Liver (tissue), 9 donors: ENCODE data around the gene NOS1AP. TPM values are rescaled to one million over a fixed set of nuclear protein-coding genes. Genes with fewer than 3 reads are reported as not detected.

ENCODE experiments used
- DNase-seq: peaks from one replicate; pipeline ENCODE4 v3.0.0-alpha.2; 2017; ENCODE audit warnings: low spot score
- H3K27ac ChIP-seq, 2 donors: one replicate each; pipeline ENCODE4 v1.7.0; 2013; ENCODE audit warnings: inconsistent platforms in 2 of 2, low read length in 2 of 2, control low read depth in 1 of 2, low read depth in 1 of 2, mild to moderate bottlenecking in 1 of 2
- H3K27me3 ChIP-seq, 4 donors: one replicate each; pipeline versions ENCODE4 v1.6.1 to v1.7.0; 2013; ENCODE audit warnings: low read length in 3 of 4, inconsistent platforms in 1 of 4, mild to moderate bottlenecking in 1 of 4, moderate library complexity in 1 of 4; ENCODE audit not compliant: control insufficient read depth in 4 of 4, insufficient read depth in 4 of 4
- H3K36me3 ChIP-seq, 4 donors: one replicate each; pipeline versions ENCODE4 v1.6.1 to v1.7.0; 2013; ENCODE audit warnings: low read length in 3 of 4, mild to moderate bottlenecking in 3 of 4, low read depth in 1 of 4, moderate library complexity in 1 of 4; ENCODE audit not compliant: control insufficient read depth in 4 of 4, insufficient read depth in 3 of 4
- H3K4me1 ChIP-seq, 4 donors: one replicate each; pipeline versions ENCODE4 v1.6.1 to v1.7.0; 2013; ENCODE audit warnings: low read length in 3 of 4, mild to moderate bottlenecking in 3 of 4, moderate library complexity in 1 of 4; ENCODE audit not compliant: control insufficient read depth in 4 of 4, insufficient read depth in 4 of 4
- H3K4me3 ChIP-seq, 3 donors: one replicate each; pipeline versions ENCODE4 v1.6.1 to v1.7.0; 2013; ENCODE audit warnings: low read length in 3 of 3, control low read depth in 1 of 3, low read depth in 1 of 3, mild to moderate bottlenecking in 1 of 3
- H3K9ac ChIP-seq, 2 donors: one replicate each; pipeline ENCODE4 v1.7.0; 2013; ENCODE audit warnings: low read length in 2 of 2, mild to moderate bottlenecking in 2 of 2, moderate library complexity in 2 of 2, control low read depth in 1 of 2, low read depth in 1 of 2
- H3K9me3 ChIP-seq, 4 donors: one replicate each; pipeline versions ENCODE4 v1.6.1 to v1.7.0; 2013; ENCODE audit warnings: low read length in 3 of 4; ENCODE audit not compliant: control insufficient read depth in 4 of 4
- EGR1 ChIP-seq, 2 donors: IDR thresholded peaks; 2 replicates each; pipeline ENCODE4 v1.6.1; 2016 to 2018; ENCODE audit warnings: antibody characterized with exemption in 2 of 2, low read depth in 2 of 2
- FOXA1 ChIP-seq: IDR thresholded peaks from 2 replicates; pipeline ENCODE4 v1.6.1; 2016; ENCODE audit warnings: antibody characterized with exemption
- GABPA ChIP-seq, 2 donors: IDR thresholded peaks in 1 of 2; conservative IDR thresholded peaks in 1 of 2; 2 replicates each; pipeline ENCODE4 v1.6.1; 2016; ENCODE audit warnings: antibody characterized with exemption in 2 of 2, mild to moderate bottlenecking in 1 of 2, moderate library complexity in 1 of 2
- HNF4A ChIP-seq, 2 donors: conservative IDR thresholded peaks; 2 replicates each; pipeline ENCODE4 v1.6.1; 2016; ENCODE audit warnings: antibody characterized with exemption in 2 of 2, mild to moderate bottlenecking in 2 of 2
- HNF4G ChIP-seq: IDR thresholded peaks from 2 replicates; pipeline ENCODE4 v1.6.1; 2016; ENCODE audit warnings: antibody characterized with exemption
- NR2F2 ChIP-seq: IDR thresholded peaks from 2 replicates; pipeline ENCODE4 v1.6.1; 2016; ENCODE audit warnings: antibody characterized with exemption
- RAD21 ChIP-seq, 2 donors: IDR thresholded peaks; 2 replicates each; pipeline ENCODE4 v1.6.1; 2016; ENCODE audit warnings: antibody characterized with exemption in 2 of 2, mild to moderate bottlenecking in 2 of 2
- SP1 ChIP-seq: IDR thresholded peaks from 2 replicates; pipeline ENCODE4 v1.6.1; 2018; ENCODE audit warnings: antibody characterized with exemption, mild to moderate bottlenecking
- TAF1 ChIP-seq: conservative IDR thresholded peaks from 2 replicates; pipeline ENCODE4 v1.6.1; 2016; ENCODE audit warnings: antibody characterized with exemption, mild to moderate bottlenecking
- YY1 ChIP-seq: IDR thresholded peaks from 2 replicates; pipeline ENCODE4 v1.6.1; 2016; ENCODE audit warnings: antibody characterized with exemption, mild to moderate bottlenecking
- WGBS: extraction: QIAGEN DNeasy Blood & Tissue Kit; methylation state at CpG from one replicate; pipeline ENCODE4 v1.1.7; 2013; 5-methylcytosine and 5-hydroxymethylcytosine counted together
- polyA plus RNA-seq, 2 donors: library from polyadenylated mRNA; stranded (reverse) in 1 of 2; unstranded in 1 of 2; fragments of 200-250 nt in 1 of 2; fragments of >200 nt in 1 of 2; fragmentation: Nextera tagmentation in 1 of 2; extraction: Ambion mirVana in 1 of 2; gene quantifications; one replicate each; pipeline versions ENCODE4 v1.2.1 to v1.2.3, GENCODE V29; 2013 to 2015
- total RNA-seq, 2 donors: library from RNA; depleted of rRNA; stranded (reverse); fragments of >200 nt; gene quantifications; one replicate each; pipeline ENCODE4 v1.2.3, GENCODE V29; 2014
- TF ChIP-seq, protein P1 (sequence below): IDR thresholded peaks from 2 replicates; pipeline ENCODE4 v1.6.1; 2016; ENCODE audit warnings: antibody characterized with exemption
- TF ChIP-seq, protein P2 (sequence below): fragments of 150-350 bp; IDR thresholded peaks from 2 replicates; pipeline ENCODE4 v1.5.1; 2017; ENCODE audit warnings: improper control_type of control experiment, low read depth, low read length; ENCODE audit not compliant: missing input control
- TF ChIP-seq, protein P3 (sequence below): IDR thresholded peaks from 2 replicates; pipeline ENCODE4 v1.6.1; 2016; ENCODE audit warnings: antibody characterized with exemption
- TF ChIP-seq, protein P4 (sequence below): IDR thresholded peaks from 2 replicates; pipeline ENCODE4 v1.6.1; 2016; ENCODE audit warnings: antibody characterized with exemption, mild to moderate bottlenecking
- TF ChIP-seq, protein P5 (sequence below): IDR thresholded peaks from 2 replicates; pipeline ENCODE4 v1.6.1; 2016; ENCODE audit warnings: antibody characterized with exemption
- donor health status: healthy.
- donor health status: healthy.
- donor health status: healthy.
- donor health status: healthy.
- donor health status: healthy.

Gene NOS1AP
- total and polyA plus RNA-seq, 4 donors = 1.4 to 13.0 (median 4.5) TPM

DNA sequence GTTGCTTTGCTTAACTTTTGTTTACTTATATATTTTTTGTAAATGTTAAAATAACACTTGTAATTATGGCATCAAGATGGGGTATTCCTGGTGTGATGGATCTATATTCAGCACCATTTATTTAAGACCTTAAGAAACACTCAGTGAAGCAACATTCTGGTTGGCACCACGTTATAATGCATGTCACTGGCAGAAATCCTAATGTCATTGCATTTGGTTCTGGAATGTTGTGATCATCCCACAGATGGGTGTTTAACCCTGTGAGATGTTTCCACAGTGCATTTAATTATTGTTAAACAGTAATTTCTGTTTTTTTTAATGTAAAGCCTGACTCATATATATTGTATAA is 116.5 kb downstream of the NOS1AP start (continued):
- TF ChIP-seq, protein P1, sequence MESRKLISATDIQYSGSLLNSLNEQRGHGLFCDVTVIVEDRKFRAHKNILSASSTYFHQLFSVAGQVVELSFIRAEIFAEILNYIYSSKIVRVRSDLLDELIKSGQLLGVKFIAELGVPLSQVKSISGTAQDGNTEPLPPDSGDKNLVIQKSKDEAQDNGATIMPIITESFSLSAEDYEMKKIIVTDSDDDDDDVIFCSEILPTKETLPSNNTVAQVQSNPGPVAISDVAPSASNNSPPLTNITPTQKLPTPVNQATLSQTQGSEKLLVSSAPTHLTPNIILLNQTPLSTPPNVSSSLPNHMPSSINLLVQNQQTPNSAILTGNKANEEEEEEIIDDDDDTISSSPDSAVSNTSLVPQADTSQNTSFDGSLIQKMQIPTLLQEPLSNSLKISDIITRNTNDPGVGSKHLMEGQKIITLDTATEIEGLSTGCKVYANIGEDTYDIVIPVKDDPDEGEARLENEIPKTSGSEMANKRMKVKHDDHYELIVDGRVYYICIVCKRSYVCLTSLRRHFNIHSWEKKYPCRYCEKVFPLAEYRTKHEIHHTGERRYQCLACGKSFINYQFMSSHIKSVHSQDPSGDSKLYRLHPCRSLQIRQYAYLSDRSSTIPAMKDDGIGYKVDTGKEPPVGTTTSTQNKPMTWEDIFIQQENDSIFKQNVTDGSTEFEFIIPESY = no peak
- TF ChIP-seq TAF1 = no peak

DNA sequence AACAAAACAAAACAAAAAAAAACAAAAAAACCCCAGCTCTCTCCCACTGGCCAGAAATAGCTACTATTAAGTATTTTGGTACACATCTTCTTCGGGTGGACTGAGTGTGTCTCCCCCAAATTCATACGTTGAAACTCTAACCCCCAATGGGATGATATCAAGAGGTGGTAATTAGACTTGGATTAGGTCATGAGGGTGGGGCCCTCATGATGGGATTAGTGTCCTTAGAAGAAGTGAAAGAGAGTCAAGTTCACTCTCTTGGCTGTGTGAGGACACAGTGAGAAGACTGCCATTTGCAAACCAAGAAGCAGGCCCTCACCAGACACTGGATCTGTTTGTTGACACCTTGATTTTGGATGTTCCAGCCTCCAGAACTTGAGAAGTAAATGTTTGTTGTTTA is 116.9 kb downstream of the NOS1AP start:
- no peaks in the 10 kb centered on the region for H3K36me3 ChIP-seq
- H3K27me3 ChIP-seq = no peaks in the 10 kb centered on the region
- no peak overlapping the region for H3K27ac ChIP-seq
- no peak overlapping the region for H3K9ac ChIP-seq
- peaks cover 3 to 19% (median 8%) of the 10 kb centered on the region in 4 donors for H3K4me1 ChIP-seq
- TF ChIP-seq NR2F2 (no peak), HNF4G (no peak), SP1 (no peak), EGR1 (IDR thresholded peaks at IDR 0.05; ENCODE audit: low read depth in 2 of 2) (no peak), HNF4A (conservative IDR thresholded peaks at IDR 0.05) (no peak), FOXA1 (no peak), GABPA (IDR thresholded peaks at IDR 0.05 in 1 of 2, conservative IDR thresholded peaks at IDR 0.05 in 1 of 2) (no peak), TAF1 (no peak), YY1 (no peak), RAD21 (IDR thresholded peaks at IDR 0.05) (no peak)
- TF ChIP-seq, protein P2, sequence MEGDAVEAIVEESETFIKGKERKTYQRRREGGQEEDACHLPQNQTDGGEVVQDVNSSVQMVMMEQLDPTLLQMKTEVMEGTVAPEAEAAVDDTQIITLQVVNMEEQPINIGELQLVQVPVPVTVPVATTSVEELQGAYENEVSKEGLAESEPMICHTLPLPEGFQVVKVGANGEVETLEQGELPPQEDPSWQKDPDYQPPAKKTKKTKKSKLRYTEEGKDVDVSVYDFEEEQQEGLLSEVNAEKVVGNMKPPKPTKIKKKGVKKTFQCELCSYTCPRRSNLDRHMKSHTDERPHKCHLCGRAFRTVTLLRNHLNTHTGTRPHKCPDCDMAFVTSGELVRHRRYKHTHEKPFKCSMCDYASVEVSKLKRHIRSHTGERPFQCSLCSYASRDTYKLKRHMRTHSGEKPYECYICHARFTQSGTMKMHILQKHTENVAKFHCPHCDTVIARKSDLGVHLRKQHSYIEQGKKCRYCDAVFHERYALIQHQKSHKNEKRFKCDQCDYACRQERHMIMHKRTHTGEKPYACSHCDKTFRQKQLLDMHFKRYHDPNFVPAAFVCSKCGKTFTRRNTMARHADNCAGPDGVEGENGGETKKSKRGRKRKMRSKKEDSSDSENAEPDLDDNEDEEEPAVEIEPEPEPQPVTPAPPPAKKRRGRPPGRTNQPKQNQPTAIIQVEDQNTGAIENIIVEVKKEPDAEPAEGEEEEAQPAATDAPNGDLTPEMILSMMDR = no peak
- TF ChIP-seq, protein P1 = no peak
- H3K4me3 ChIP-seq = no peak overlapping the region
- H3K9me3 ChIP-seq = no peaks in the 10 kb centered on the region
- no peak for DNase-seq
- 48% methylated on average over 2 of the region's 2 CpGs for WGBS

DNA sequence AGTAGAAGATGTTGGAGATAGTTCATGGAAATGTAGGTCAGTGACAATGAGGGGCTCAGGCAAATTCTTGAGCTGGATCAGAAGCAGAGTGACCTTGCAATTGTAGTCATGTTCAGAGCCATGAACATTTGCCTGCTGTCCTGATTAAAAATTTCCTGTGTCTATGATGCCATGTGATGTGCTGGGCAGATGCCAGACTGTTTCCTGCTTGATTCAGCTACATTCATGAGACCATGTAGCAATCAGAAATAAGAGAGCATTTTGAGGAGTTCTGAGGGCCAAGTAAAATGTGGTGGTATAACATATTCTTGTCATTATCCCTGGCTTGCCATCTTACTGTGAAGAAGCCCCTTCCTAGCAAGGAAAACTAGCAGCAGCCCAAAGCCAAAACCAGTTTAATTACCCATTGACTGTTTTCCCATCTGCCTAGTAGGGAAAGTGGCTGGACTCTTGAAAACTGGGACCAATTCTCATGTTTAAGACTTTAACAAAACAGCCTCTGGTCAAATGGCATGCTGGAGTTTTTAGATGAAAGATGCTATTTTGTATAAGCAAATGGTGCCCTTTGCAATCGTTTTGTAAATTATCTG is 118.3 kb downstream of the NOS1AP start:
- no peak overlapping the region for H3K9ac ChIP-seq
- no peak for DNase-seq
- peaks cover 5 to 31% (median 15%) of the 10 kb centered on the region in 4 donors for H3K4me1 ChIP-seq
- no peak for TF ChIP-seq FOXA1
- TF ChIP-seq EGR1 (IDR thresholded peaks at IDR 0.05; ENCODE audit: low read depth in 2 of 2) = no peak
- no peak for TF ChIP-seq SP1
- TF ChIP-seq, protein P2 = no peak
- TF ChIP-seq, protein P3, sequence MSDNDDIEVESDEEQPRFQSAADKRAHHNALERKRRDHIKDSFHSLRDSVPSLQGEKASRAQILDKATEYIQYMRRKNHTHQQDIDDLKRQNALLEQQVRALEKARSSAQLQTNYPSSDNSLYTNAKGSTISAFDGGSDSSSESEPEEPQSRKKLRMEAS = no peak
- no peak for TF ChIP-seq TAF1
- no peak for TF ChIP-seq NR2F2
- TF ChIP-seq, protein P4, sequence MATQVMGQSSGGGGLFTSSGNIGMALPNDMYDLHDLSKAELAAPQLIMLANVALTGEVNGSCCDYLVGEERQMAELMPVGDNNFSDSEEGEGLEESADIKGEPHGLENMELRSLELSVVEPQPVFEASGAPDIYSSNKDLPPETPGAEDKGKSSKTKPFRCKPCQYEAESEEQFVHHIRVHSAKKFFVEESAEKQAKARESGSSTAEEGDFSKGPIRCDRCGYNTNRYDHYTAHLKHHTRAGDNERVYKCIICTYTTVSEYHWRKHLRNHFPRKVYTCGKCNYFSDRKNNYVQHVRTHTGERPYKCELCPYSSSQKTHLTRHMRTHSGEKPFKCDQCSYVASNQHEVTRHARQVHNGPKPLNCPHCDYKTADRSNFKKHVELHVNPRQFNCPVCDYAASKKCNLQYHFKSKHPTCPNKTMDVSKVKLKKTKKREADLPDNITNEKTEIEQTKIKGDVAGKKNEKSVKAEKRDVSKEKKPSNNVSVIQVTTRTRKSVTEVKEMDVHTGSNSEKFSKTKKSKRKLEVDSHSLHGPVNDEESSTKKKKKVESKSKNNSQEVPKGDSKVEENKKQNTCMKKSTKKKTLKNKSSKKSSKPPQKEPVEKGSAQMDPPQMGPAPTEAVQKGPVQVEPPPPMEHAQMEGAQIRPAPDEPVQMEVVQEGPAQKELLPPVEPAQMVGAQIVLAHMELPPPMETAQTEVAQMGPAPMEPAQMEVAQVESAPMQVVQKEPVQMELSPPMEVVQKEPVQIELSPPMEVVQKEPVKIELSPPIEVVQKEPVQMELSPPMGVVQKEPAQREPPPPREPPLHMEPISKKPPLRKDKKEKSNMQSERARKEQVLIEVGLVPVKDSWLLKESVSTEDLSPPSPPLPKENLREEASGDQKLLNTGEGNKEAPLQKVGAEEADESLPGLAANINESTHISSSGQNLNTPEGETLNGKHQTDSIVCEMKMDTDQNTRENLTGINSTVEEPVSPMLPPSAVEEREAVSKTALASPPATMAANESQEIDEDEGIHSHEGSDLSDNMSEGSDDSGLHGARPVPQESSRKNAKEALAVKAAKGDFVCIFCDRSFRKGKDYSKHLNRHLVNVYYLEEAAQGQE = no peak
- TF ChIP-seq, protein P5, sequence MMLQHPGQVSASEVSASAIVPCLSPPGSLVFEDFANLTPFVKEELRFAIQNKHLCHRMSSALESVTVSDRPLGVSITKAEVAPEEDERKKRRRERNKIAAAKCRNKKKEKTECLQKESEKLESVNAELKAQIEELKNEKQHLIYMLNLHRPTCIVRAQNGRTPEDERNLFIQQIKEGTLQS = no peak
- H3K27ac ChIP-seq = no peak overlapping the region
- 75% methylated on average over 1 of the region's 1 CpG for WGBS
- no peaks in the 10 kb centered on the region for H3K9me3 ChIP-seq
- H3K36me3 ChIP-seq = no peaks in the 10 kb centered on the region
- no peak overlapping the region for H3K4me3 ChIP-seq
- no peaks in the 10 kb centered on the region for H3K27me3 ChIP-seq
